ENCODE data around the gene EIF3C. TPM values are rescaled to one million over a fixed set of nuclear protein-coding genes. Genes with fewer than 3 reads are reported as not detected.
"Not testable (repeated sequence)": the region's sequence is repeated elsewhere in the genome, so short reads cannot be mapped to it uniquely, and the experiment has no call there.

Gene EIF3C
- total RNA-seq, 1 donor from 2014 or later, result 953 TPM

GRCh38 chr16:28741295-28741694 is 30.0 kb downstream of the EIF3C start:
- not testable (repeated sequence) for H3K36me3 ChIP-seq (ENCODE audit: insufficient read depth, low read length); H3K9me3 ChIP-seq (ENCODE audit: insufficient read depth, low read depth, low read length); H3K9me3 Mint-ChIP-seq (ENCODE audit: unreplicated experiment); H3K4me1 Mint-ChIP-seq (ENCODE audit: low read depth, unreplicated experiment); H3K9ac ChIP-seq (ENCODE audit: low read length); H3K4me2 ChIP-seq (ENCODE audit: low read length); H3K4me3 ChIP-seq (ENCODE audit: insufficient read depth, low read depth, low read length); H3K79me2 ChIP-seq (ENCODE audit: insufficient read depth, low read length); H3K4me1 ChIP-seq (ENCODE audit: insufficient read depth, low read length); H3K27me3 Mint-ChIP-seq (ENCODE audit: low read depth, unreplicated experiment); DNase-seq (ENCODE audit: low read depth); H3K27ac Mint-ChIP-seq (ENCODE audit: unreplicated experiment); H3K27ac ChIP-seq (ENCODE audit: low read depth, low read length); H2AFZ ChIP-seq (ENCODE audit: low read depth, low read length); H3K4me3 Mint-ChIP-seq (ENCODE audit: unreplicated experiment); H3K36me3 Mint-ChIP-seq (ENCODE audit: low read depth, unreplicated experiment); FAIRE-seq; H4K20me1 ChIP-seq (ENCODE audit: insufficient read depth, low read length); H3K27me3 ChIP-seq (ENCODE audit: insufficient read depth, low read length)

GRCh38 chr16:28746618-28747350 is 35.5 kb downstream of the EIF3C start:
- not testable (repeated sequence) for H3K36me3 Mint-ChIP-seq (ENCODE audit: low read depth, unreplicated experiment); H3K4me1 Mint-ChIP-seq (ENCODE audit: low read depth, unreplicated experiment); H3K4me1 ChIP-seq (ENCODE audit: insufficient read depth, low read length); H3K27me3 ChIP-seq (ENCODE audit: insufficient read depth, low read length); H3K4me2 ChIP-seq (ENCODE audit: low read length); H3K27me3 Mint-ChIP-seq (ENCODE audit: low read depth, unreplicated experiment); H4K20me1 ChIP-seq (ENCODE audit: insufficient read depth, low read length); H3K9me3 Mint-ChIP-seq (ENCODE audit: unreplicated experiment); H3K27ac Mint-ChIP-seq (ENCODE audit: unreplicated experiment); H3K9ac ChIP-seq (ENCODE audit: low read length); H3K27ac ChIP-seq (ENCODE audit: low read depth, low read length); FAIRE-seq; H3K36me3 ChIP-seq (ENCODE audit: insufficient read depth, low read length); H3K79me2 ChIP-seq (ENCODE audit: insufficient read depth, low read length); H3K4me3 Mint-ChIP-seq (ENCODE audit: unreplicated experiment); DNase-seq (ENCODE audit: low read depth); H3K4me3 ChIP-seq (ENCODE audit: insufficient read depth, low read depth, low read length); H2AFZ ChIP-seq (ENCODE audit: low read depth, low read length); H3K9me3 ChIP-seq (ENCODE audit: insufficient read depth, low read depth, low read length)

- H3K27me3 ChIP-seq (ENCODE audit: insufficient read depth, low read length); H2AFZ ChIP-seq (ENCODE audit: low read depth, low read length); H3K27ac ChIP-seq (ENCODE audit: low read depth, low read length); H3K36me3 ChIP-seq (ENCODE audit: insufficient read depth, low read length); H3K9me3 ChIP-seq (ENCODE audit: insufficient read depth, low read depth, low read length); H3K4me1 ChIP-seq (ENCODE audit: insufficient read depth, low read length); H4K20me1 ChIP-seq (ENCODE audit: insufficient read depth, low read length); H3K27me3 Mint-ChIP-seq (ENCODE audit: low read depth, unreplicated experiment); H3K9me3 Mint-ChIP-seq (ENCODE audit: unreplicated experiment); H3K4me3 ChIP-seq (ENCODE audit: insufficient read depth, low read depth, low read length); DNase-seq (ENCODE audit: low read depth); H3K4me1 Mint-ChIP-seq (ENCODE audit: low read depth, unreplicated experiment); H3K9ac ChIP-seq (ENCODE audit: low read length); H3K4me3 Mint-ChIP-seq (ENCODE audit: unreplicated experiment); H3K27ac Mint-ChIP-seq (ENCODE audit: unreplicated experiment); H3K79me2 ChIP-seq (ENCODE audit: insufficient read depth, low read length); H3K36me3 Mint-ChIP-seq (ENCODE audit: low read depth, unreplicated experiment); FAIRE-seq: not testable (repeated sequence)
- peak overlapping the region; percentile 26 for H3K4me2 ChIP-seq (ENCODE audit: low read length)
These were observed 38.8 kb downstream of the EIF3C start for GRCh38 chr16:28749997-28750465.

- H3K79me2 ChIP-seq (ENCODE audit: insufficient read depth, low read length); H3K27ac Mint-ChIP-seq (ENCODE audit: unreplicated experiment); H4K20me1 ChIP-seq (ENCODE audit: insufficient read depth, low read length); H3K4me1 ChIP-seq (ENCODE audit: insufficient read depth, low read length); H3K4me1 Mint-ChIP-seq (ENCODE audit: low read depth, unreplicated experiment); H3K27me3 ChIP-seq (ENCODE audit: insufficient read depth, low read length); H3K4me3 Mint-ChIP-seq (ENCODE audit: unreplicated experiment); H3K36me3 Mint-ChIP-seq (ENCODE audit: low read depth, unreplicated experiment); H2AFZ ChIP-seq (ENCODE audit: low read depth, low read length); H3K36me3 ChIP-seq (ENCODE audit: insufficient read depth, low read length); H3K27me3 Mint-ChIP-seq (ENCODE audit: low read depth, unreplicated experiment); H3K9ac ChIP-seq (ENCODE audit: low read length); H3K4me3 ChIP-seq (ENCODE audit: insufficient read depth, low read depth, low read length); H3K9me3 ChIP-seq (ENCODE audit: insufficient read depth, low read depth, low read length); H3K9me3 Mint-ChIP-seq (ENCODE audit: unreplicated experiment); H3K4me2 ChIP-seq (ENCODE audit: low read length); H3K27ac ChIP-seq (ENCODE audit: low read depth, low read length); FAIRE-seq; DNase-seq (ENCODE audit: low read depth): not testable (repeated sequence)
These were observed 39.3 kb downstream of the EIF3C start for GRCh38 chr16:28750469-28751067.

GRCh38 chr16:28751487-28751886 is 40.2 kb downstream of the EIF3C start, which contains the start of gene NPIPB9:
Gene NPIPB9 (plus strand): TSS chr16:28751787.
- not testable (repeated sequence) for H3K27me3 Mint-ChIP-seq (ENCODE audit: low read depth, unreplicated experiment); H3K9me3 Mint-ChIP-seq (ENCODE audit: unreplicated experiment)

GRCh38 chr16:28781697-28782096 is 70.4 kb downstream of the EIF3C start:
- not testable (repeated sequence) for H3K36me3 ChIP-seq (ENCODE audit: insufficient read depth, low read length); H3K79me2 ChIP-seq (ENCODE audit: insufficient read depth, low read length); H3K27me3 ChIP-seq (ENCODE audit: insufficient read depth, low read length); H3K27ac Mint-ChIP-seq (ENCODE audit: unreplicated experiment); H3K4me3 ChIP-seq (ENCODE audit: insufficient read depth, low read depth, low read length); H3K27ac ChIP-seq (ENCODE audit: low read depth, low read length); H4K20me1 ChIP-seq (ENCODE audit: insufficient read depth, low read length); H3K4me2 ChIP-seq (ENCODE audit: low read length); H3K36me3 Mint-ChIP-seq (ENCODE audit: low read depth, unreplicated experiment); DNase-seq (ENCODE audit: low read depth); H3K4me1 ChIP-seq (ENCODE audit: insufficient read depth, low read length); H3K9me3 ChIP-seq (ENCODE audit: insufficient read depth, low read depth, low read length); H3K9me3 Mint-ChIP-seq (ENCODE audit: unreplicated experiment); H3K9ac ChIP-seq (ENCODE audit: low read length); H3K4me3 Mint-ChIP-seq (ENCODE audit: unreplicated experiment); H3K27me3 Mint-ChIP-seq (ENCODE audit: low read depth, unreplicated experiment); H2AFZ ChIP-seq (ENCODE audit: low read depth, low read length); H3K4me1 Mint-ChIP-seq (ENCODE audit: low read depth, unreplicated experiment); FAIRE-seq

More at GRCh38 chr16:28751487-28751886, 40.2 kb downstream of the EIF3C start, which contains the start of gene NPIPB9:
- not testable (repeated sequence) for H3K27me3 ChIP-seq (ENCODE audit: insufficient read depth, low read length); DNase-seq (ENCODE audit: low read depth); H2AFZ ChIP-seq (ENCODE audit: low read depth, low read length); H3K27ac ChIP-seq (ENCODE audit: low read depth, low read length); H4K20me1 ChIP-seq (ENCODE audit: insufficient read depth, low read length); H3K9me3 ChIP-seq (ENCODE audit: insufficient read depth, low read depth, low read length); FAIRE-seq; H3K4me1 ChIP-seq (ENCODE audit: insufficient read depth, low read length); H3K36me3 ChIP-seq (ENCODE audit: insufficient read depth, low read length); H3K36me3 Mint-ChIP-seq (ENCODE audit: low read depth, unreplicated experiment); H3K4me3 Mint-ChIP-seq (ENCODE audit: unreplicated experiment); H3K4me2 ChIP-seq (ENCODE audit: low read length); H3K4me1 Mint-ChIP-seq (ENCODE audit: low read depth, unreplicated experiment); H3K4me3 ChIP-seq (ENCODE audit: insufficient read depth, low read depth, low read length); H3K27ac Mint-ChIP-seq (ENCODE audit: unreplicated experiment); H3K79me2 ChIP-seq (ENCODE audit: insufficient read depth, low read length); H3K9ac ChIP-seq (ENCODE audit: low read length)
